T-helper 9 cell (primary cell): Measurements from ENCODE around the gene FCRLB.
"Not testable (repeated sequence)": the region's sequence is repeated elsewhere in the genome, so short reads cannot be mapped to it uniquely, and the experiment has no call there.

Experiments used
- DNase-seq: peaks from one replicate; pipeline ENCODE4 v3.0.0-alpha.2; 2020

The FCRLB gene

DNA sequence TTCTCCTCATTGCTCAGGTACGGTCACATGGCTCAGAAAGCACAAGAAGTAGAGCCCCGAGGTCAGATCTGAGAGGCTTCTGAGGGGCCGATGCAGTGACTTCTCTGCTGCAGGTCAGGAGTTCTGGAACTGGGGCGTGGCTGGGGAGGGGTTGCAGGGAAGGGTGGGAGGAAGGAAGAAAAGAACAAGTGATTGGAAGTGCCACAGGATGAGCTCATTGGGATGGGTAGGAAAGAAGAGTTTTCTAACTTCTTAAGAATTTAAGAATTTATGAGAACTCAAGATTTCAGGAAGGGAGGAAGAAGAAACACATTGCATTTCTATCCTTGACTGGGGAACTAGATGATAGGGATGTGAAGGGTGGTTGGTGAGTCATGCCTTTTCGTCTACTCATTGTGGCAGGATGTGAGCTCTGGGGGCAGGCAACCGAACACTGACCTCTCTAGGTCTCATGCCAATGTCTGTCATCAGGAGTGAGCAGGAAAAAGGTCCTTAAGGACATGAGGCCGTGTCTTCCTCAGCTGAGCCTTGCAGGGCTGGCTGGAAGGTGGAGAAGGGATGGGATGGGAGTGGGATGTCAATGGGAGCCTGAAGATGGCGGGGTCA, 497 bp downstream of the FCRLB start:
- no peak for DNase-seq

- no peak for DNase-seq
These were observed 1.1 kb downstream of the FCRLB start for GRCh38 chr1:161722406-161722805.

- no peak for DNase-seq
These were observed 2.3 kb downstream of the FCRLB start for GRCh38 chr1:161723459-161724141.

DNA sequence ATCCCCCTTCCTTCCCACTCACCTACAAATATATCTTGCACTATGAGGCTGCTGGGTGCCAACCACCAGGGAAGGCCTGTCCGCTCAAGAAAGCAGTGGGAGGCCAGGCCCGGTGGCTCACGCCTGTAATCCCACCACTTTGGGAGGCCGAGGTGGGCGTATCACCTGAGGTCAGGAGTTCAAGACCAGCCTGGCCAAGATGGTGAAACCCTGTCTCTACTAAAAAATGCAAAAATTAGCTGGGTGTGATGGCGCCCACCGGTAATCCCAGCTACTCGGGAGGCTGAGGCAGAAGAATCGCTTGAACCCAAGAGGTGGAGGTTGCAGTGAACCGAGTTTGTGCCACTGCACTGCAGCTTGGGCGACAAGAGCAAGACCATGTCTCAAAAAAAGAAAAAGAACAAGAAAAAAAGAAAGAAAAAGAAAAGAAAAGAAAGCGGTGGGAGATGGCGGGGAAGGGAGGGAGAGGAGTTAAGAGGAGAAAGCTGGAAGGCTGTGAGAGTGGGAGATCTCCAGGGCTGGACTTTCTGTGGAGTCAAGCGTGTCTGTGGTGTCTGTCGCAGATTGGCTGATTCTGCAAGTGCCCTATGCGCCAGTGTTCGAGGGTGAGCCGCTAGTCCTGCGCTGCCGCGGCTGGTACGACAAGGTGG, 4.0 kb downstream of the FCRLB start:
- DNase-seq = not testable (repeated sequence)

- peak; percentile 20 for DNase-seq
These were observed 4.6 kb downstream of the FCRLB start for GRCh38 chr1:161725908-161726472.

GRCh38 chr1:161726473-161727255, 5.3 kb downstream of the FCRLB start:
- peak; percentile 66 for DNase-seq

DNA sequence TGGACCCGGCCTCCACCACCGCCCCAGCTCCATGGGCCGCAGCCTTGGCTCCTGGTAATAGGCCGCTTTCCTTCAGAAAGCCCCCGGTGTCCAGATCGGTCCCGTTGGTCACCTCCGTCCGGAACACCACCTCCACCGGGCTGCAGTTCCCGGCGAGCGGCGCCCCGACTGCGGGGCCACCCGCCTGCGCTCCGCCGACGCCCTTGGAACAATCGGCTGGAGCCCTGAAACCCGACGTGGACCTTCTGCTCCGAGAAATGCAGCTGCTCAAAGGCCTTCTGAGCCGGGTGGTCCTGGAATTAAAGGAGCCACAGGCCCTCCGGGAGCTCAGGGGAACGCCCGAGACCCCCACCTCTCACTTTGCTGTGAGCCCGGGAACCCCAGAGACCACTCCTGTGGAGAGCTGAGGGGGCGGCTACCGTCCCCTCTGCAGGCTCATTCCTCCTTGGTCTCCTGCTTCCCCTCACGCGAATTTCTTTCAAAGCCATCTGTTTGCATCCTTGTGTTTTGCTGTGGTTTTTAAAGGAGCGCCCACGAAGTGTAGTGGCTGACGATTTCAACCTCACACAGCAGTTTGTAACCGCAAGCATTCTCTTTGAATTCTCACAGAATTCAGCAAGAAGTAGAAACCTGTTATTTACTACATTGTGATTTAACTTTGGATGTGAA, 6.0 kb downstream of the FCRLB start:
- peak; percentile 20 for DNase-seq

DNA sequence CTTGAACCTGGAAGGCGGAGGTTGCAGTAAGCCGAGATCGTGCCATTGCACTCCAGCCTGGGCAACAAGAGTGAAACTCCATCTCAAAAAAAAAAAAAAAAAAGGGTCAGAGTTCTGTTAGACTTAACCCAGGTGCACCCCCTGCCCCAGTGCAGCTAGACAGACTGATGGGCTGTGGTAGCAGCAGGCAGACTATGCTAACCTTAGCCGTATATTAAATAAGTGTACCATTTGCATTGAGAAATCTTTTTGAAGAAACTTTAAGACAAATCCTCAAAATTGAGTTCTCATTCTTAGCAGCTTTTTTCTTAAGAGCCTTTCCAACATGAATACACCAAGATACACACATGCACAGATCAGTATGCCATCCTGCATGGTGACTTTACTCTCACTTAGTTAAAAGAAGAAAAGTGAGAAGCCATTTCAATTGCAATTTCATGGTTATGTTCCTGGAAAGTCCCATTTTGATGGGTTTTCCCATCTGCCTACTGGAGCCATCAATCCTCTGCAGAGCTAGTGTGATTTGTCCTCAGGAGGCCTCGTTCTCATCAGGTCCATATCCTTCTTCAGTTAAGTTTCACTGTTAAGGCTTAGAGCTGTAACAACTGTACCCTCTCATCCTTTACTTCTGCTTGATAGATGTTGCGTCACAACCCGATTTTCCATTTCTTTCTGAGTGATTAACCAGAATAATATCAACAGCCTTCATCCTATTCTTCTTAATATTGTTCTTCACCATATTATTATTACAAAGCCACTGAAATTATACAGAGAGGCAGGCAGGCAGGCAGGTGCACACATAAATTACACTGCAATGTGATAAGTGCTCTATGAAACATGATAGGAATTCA, 7.3 kb downstream of the FCRLB start:
- no peak for DNase-seq

DNA sequence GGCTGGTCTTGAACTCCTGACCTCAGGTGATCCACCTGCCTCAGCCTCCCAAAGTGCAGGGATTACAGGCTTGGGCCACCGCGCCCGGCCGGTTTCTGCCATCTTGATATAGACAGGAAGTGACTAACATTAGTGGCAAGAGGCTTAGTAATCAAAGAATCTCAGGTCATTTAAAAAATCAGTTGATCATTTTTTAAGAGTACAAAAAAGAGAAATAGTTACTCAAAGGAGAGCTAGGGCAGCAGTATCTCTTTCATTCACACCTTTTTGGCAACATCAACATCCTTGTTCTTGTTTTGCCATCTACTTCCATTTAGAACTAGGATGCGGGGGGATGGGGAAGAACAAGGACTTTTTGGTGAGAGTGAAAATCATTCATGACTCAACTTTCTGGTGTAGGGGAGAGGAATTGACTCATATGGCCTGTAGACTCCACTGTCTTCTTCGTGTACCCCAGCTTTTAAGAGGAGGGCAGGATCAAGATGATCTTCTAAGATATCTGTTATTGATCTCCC, 8.8 kb downstream of the FCRLB start:
- DNase-seq = no peak

DNA sequence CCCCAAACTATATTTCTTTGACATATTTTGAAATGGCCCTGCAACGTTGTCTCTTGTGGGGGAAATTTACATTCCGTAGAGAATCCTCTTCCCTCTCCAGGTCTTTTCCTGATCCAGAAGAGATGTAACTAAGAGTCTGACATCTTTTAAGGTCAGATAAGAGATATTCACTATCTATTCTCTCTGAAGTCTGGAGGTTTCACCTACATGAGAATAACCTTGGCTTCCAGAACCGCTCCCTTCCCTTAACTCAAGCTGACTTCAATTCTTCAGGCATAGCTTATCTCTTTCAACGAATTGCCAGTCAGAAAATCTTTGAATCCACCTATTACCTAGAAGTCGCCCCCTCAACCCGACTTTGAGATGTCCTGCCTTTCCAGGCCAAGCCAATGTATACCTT, 9.9 kb downstream of the FCRLB start:
- DNase-seq = no peak

DNA sequence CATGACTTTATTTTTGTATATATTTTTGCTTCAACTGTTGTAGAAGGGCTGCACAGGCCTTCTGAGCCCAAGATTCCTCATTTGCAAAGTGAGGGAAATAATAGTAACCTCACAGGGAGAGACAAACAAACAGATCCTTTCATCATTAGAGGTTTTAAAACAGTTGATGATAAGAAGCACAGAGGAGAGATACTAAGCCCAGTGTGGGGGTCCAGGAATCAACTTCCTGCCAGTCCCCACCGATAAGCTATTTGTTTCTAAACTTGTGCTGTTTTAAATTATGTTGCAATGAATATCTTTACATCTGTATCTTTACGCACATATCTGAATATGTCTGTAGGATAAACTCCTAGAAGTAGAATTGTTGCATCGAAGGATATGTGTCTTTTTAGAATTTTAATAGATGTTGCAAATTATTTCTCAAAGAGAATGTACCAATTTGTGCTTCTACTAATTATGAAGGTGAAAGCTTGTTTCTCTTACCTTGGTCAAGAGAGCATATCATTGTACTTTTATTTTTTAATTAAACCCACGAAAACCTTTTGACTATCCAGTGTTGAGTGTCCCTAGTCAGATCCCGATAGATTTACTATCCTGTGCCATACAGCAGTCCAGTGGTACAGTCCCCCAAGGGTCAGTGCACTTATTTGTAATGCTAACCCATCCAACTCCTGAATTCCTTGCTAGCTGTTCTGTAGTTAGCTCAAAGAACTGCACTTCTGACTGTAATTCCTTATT, 10.8 kb downstream of the FCRLB start:
- no peak for DNase-seq

DNA sequence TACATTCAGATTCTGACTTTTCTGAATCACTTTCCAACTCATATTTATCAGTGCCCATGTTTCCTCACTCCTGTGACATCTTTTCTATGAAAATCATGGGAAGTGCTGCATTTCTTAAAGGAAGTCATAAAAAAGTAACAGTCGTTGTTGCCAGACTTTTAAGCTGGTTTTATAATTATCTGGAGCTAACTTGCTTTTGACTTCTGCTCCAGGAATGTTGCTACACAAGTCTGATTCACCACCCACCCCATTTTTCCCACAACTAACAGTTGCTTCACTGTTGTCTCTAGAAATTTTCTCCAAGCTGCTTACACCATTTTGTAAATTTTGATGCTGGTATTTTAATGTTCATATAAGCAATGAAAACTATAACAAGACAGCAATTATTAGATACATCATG, 12.2 kb downstream of the FCRLB start:
- no peak for DNase-seq

DNA sequence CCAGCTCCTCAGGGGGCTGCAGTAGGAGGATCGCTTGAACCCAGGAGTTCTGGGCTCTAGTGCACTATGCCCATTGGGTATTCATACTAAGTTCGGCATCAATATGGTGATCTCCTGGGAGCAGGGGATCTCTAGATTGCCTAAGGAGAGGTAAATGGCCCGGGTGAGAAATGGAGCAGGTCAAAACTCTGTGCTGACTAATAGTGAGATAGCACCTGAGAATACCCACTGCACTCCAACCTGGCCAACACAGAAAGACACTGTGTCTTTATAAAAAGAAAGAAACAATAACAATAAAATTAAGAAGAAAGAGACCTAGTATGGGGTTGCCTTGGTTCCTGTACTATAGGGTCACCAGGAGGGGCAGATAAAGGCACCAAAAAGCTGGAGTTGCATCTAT, 14.5 kb downstream of the FCRLB start:
- DNase-seq = no peak

GRCh38 chr1:161736335-161736969, 15.1 kb downstream of the FCRLB start:
- no peak for DNase-seq

GRCh38 chr1:161737625-161738024, 16.3 kb downstream of the FCRLB start:
- no peak for DNase-seq

DNA sequence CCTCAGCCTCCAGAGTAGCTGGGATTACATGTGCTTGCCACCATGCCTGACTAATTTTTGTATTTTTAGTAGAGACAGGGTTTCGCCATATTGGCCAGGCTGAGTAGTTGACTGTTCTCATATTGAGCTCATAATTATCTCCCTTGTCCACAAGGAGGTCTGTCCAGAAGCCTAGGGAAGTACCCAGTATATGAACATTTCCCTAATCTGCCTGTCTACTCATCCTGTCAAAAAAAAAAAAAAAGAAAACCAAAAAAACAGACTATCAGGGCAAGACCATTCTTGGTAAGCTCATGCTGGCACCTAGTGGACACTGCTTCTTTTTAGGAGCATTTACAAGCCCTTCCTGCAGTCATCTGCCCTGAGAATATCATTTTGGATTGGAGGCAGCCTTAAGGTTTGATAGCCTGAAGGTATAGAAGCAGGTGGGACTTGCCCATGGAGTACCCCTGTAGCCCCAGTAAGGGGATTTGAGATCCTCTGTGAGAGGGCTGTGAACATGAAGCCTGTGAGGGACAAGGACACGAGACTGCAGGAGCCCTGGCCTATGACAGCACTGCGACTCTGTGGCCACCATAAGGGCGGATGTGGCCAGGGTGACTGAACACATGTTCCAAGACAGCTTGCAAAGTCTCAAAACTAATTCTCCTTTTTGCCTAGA, 17.4 kb downstream of the FCRLB start:
- peak; percentile 20 for DNase-seq

DNA sequence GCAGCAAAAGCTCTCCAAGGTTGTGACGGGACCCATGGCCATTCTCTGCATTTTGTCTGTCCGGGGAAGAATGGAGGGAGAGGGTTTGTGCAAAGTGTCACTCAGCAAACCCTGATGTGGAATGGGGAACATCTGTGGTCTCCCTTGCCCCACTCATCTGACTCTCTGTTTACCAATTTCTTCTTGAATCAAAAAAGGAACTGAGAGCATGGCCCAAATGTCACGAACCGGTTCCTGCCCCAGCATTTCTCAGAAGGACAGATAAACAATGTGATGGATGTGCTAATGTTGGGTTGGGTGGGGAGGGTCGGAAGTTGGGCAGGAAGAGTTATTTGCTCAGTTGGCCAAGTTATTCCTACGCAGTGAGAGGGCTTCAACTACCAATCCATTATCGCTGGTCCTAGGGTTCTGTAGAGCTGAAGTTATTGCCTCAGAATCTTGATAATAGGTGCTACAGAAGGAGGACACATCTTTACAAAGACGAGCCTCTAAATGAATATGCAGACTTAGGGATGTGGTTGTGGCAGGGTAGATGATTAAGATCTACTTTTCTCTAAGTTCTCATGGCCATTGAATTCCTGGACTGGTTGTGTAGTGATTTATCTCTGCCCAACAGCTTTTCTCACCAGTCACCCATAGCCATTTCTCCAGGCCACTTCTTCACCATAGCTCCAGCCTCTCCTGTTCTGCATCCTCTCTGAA, 18.7 kb downstream of the FCRLB start:
- DNase-seq = no peak

- no peak for DNase-seq
These were observed 19.6 kb downstream of the FCRLB start for GRCh38 chr1:161740921-161741320.

DNA sequence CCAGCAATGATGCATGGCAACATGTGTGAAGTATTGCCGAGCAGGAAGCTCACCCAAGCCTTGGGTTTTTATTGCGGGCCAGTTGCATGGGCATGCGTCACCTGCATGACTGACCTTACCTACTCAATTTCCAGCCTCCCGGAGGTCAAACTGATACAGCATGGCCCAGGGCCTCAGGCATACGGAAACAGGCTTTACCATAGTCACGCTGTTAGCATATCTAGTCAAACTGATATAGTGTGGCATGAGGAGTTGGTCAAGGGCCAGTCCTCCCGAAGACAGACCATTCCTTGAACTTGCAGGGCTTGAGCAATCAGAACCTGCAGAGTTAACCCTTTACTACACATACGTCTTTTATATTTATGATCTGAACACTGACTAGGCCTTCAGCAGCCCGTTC, 21.9 kb downstream of the FCRLB start:
- no peak for DNase-seq
